SK-N-MC (cell line): ENCODE measurements around the gene BCAS2.
"Not testable (repeated sequence)": the region's sequence is repeated elsewhere in the genome, so short reads cannot be mapped to it uniquely, and the experiment has no call there.

Experiments
- DNase-seq: peaks from one replicate; pipeline ENCODE4 v3.0.0-alpha.2; 2011; ENCODE audit warnings: low read depth, low spot score
- H3K27ac ChIP-seq: fragments of 200-600 bp; sonication (generic); 2 replicates; pipeline ENCODE4 v1.5.1; 2016; ENCODE audit warnings: mixed run types
- H3K36me3 ChIP-seq: fragments of 200-600 bp; sonication (generic); 2 replicates; pipeline ENCODE4 v1.6.1; 2017; ENCODE audit warnings: antibody characterized with exemption, low read length, mixed read lengths; ENCODE audit not compliant: insufficient read depth
- H3K4me3 ChIP-seq: fragments of 200-600 bp; sonication (generic); 2 replicates; pipeline ENCODE4 v1.5.1; 2016
- H3K9ac ChIP-seq: fragments of 200-600 bp; sonication (generic); 2 replicates; pipeline ENCODE4 v1.8.0; 2017; ENCODE audit warnings: mixed run types, mixed read lengths; ENCODE audit not compliant: insufficient read length
- H3K9me3 ChIP-seq: fragments of 200-600 bp; sonication (generic); 2 replicates; pipeline ENCODE4 v1.6.1; 2017; ENCODE audit warnings: low read depth, mild to moderate bottlenecking, antibody characterized with exemption, low read length, moderate library complexity, mixed read lengths
- EZH2 ChIP-seq: fragments of 200-600 bp; sonication (generic); IDR thresholded peaks from one replicate; pipeline ENCODE4 v1.6.1; 2017; ENCODE audit warnings: antibody characterized with exemption
- FOXP2 ChIP-seq: optimal IDR thresholded peaks from 2 replicates; pipeline ENCODE3; 2011; ENCODE audit warnings: mild to moderate bottlenecking, moderate library complexity; ENCODE audit not compliant: insufficient read depth; ENCODE audit errors: extremely low read length, control extremely low read depth
- POLR2AphosphoS5 ChIP-seq: IDR thresholded peaks from 2 replicates; pipeline ENCODE4 v1.6.1; 2012; ENCODE audit warnings: mild to moderate bottlenecking, low read depth, low read length, borderline replicate concordance

Gene BCAS2

GRCh38 chr1:114564141-114564540 lies 17.3 kb downstream of the BCAS2 start:
- Histone ChIP-seq H3K27ac (no peak overlapping the region), H3K36me3 (peaks cover 51% of the 10 kb centered on the region), H3K9me3 (no peaks in the 10 kb centered on the region), H3K9ac (no peak overlapping the region), H3K4me3 (no peak overlapping the region)
- DNase-seq = no peak
- TF ChIP-seq EZH2 (no peak), FOXP2 (no peak), POLR2AphosphoS5 (no peak)

- H3K36me3 ChIP-seq = peaks cover 40% of the 10 kb centered on the region
- not testable (repeated sequence) for H3K4me3 ChIP-seq, H3K27ac ChIP-seq, H3K9me3 ChIP-seq, H3K9ac ChIP-seq, DNase-seq
Measured at GRCh38 chr1:114562978-114563510, 18.4 kb downstream of the BCAS2 start.

GRCh38 chr1:114561333-114561732 lies 20.1 kb downstream of the BCAS2 start:
- H3K27ac ChIP-seq = no peak overlapping the region
- no peaks in the 10 kb centered on the region for H3K9me3 ChIP-seq
- H3K4me3 ChIP-seq = no peak overlapping the region
- TF ChIP-seq FOXP2 (no peak), POLR2AphosphoS5 (no peak), EZH2 (no peak)
- DNase-seq = no peak
- no peak overlapping the region for H3K9ac ChIP-seq
- H3K36me3 ChIP-seq = peaks cover 24% of the 10 kb centered on the region

- DNase-seq = no peak
- H3K27ac ChIP-seq = peak overlapping the region; percentile 25; the same call in 1 of the 2 replicates
- peaks cover 5% of the 10 kb centered on the region; the same call in 1 of the 2 replicates for H3K36me3 ChIP-seq
- TF ChIP-seq EZH2 (no peak), FOXP2 (no peak), POLR2AphosphoS5 (no peak)
- no peak overlapping the region for H3K9ac ChIP-seq
- H3K9me3 ChIP-seq = no peaks in the 10 kb centered on the region
- H3K4me3 ChIP-seq = no peak overlapping the region
Measured at GRCh38 chr1:114559356-114559755, 22.1 kb downstream of the BCAS2 start.

GRCh38 chr1:114558544-114558943 lies 22.9 kb downstream of the BCAS2 start:
- peak overlapping the region; percentile 25; the same call in 1 of the 2 replicates for H3K27ac ChIP-seq
- no peak overlapping the region for H3K4me3 ChIP-seq
- no peak for DNase-seq
- H3K9me3 ChIP-seq = no peaks in the 10 kb centered on the region
- H3K9ac ChIP-seq = no peak overlapping the region
- no peak for TF ChIP-seq FOXP2
- TF ChIP-seq POLR2AphosphoS5 = no peak
- no peaks in the 10 kb centered on the region for H3K36me3 ChIP-seq

GRCh38 chr1:114554577-114554976 lies 26.8 kb downstream of the BCAS2 start:
- Histone ChIP-seq H3K36me3 (no peaks in the 10 kb centered on the region), H3K9me3 (no peaks in the 10 kb centered on the region), H3K9ac (no peak overlapping the region), H3K27ac (no peak overlapping the region), H3K4me3 (no peak overlapping the region)
- TF ChIP-seq EZH2 = no peak
- TF ChIP-seq FOXP2 = no peak
- DNase-seq = no peak

- Histone ChIP-seq H3K9ac (no peak overlapping the region), H3K4me3 (no peak overlapping the region), H3K27ac (no peak overlapping the region), H3K9me3 (no peaks in the 10 kb centered on the region), H3K36me3 (no peaks in the 10 kb centered on the region)
- DNase-seq = no peak
- TF ChIP-seq POLR2AphosphoS5 (no peak), FOXP2 (no peak), EZH2 (no peak)
Measured at GRCh38 chr1:114552106-114552639, 29.2 kb downstream of the BCAS2 start.

- Histone ChIP-seq H3K36me3 (no peaks in the 10 kb centered on the region), H3K27ac (no peak overlapping the region), H3K4me3 (no peak overlapping the region), H3K9ac (no peak overlapping the region), H3K9me3 (no peaks in the 10 kb centered on the region)
- no peak for TF ChIP-seq EZH2
- no peak for TF ChIP-seq POLR2AphosphoS5
- TF ChIP-seq FOXP2 = no peak
- DNase-seq = no peak
Measured at GRCh38 chr1:114551400-114551799, 30.0 kb downstream of the BCAS2 start.

GRCh38 chr1:114550336-114550735 lies 31.1 kb downstream of the BCAS2 start:
- no peak for TF ChIP-seq FOXP2
- TF ChIP-seq POLR2AphosphoS5 = no peak
- TF ChIP-seq EZH2 = no peak
- H3K36me3 ChIP-seq = no peaks in the 10 kb centered on the region
- DNase-seq = no peak

More at GRCh38 chr1:114550336-114550735, 31.1 kb downstream of the BCAS2 start:
- Histone ChIP-seq H3K9ac (no peak overlapping the region), H3K27ac (no peak overlapping the region), H3K9me3 (no peaks in the 10 kb centered on the region), H3K4me3 (no peak overlapping the region)
